Measurements from ENCODE around the gene LAMTOR2.

Gene LAMTOR2

DNA sequence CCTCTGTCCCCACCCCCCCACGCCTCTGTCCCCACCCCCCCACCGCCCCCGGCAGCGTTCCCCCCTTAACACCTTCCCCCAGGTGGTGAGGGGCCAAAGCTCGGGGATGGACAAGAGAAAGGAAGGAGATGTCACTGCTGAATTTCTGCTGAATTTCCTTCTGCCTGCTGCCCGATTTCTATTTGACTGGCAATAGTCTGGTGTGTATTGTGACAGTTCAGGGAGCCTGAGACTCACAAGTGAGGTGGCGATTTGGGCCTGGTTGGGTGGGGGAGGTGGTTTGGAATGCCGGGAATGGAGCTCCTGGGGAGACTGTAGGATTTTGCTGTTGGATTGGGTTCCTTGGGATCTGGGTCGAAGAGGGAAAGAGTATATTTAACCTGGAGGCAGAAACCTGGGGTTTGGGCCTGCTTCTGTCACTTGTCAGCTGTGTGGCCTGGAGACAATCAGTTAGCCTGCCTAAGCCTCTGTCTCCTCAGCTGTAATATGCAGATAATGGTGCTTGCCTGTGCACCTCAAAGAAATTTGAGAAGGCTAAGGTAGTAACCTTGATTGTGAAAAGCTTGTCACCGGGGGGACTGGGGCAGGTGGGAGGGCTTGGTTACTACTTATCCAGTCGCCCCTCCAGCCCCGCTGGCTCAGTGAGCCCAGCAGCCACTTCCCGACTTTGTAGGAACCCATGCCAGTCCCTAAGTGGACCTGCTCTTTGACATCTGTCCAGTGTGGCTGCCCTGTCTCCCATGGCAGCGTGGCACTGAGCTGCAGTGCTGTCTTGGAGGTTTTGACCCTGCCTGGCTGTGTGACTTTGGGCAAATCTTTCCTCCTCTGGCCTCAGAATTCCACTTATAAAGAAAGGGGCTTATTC lies 52.3 kb downstream of the LAMTOR2 start:
- Histone ChIP-seq H4K20me1 (ENCODE audit: control insufficient read depth, insufficient read depth, low read depth, low read length) (no peaks in the 10 kb centered on the region), H3K9me2 (replicated peaks; ENCODE audit: control insufficient read depth, low read length) (no peaks in the 10 kb centered on the region), H3K9me3 (ENCODE audit: control insufficient read depth, insufficient read depth, low read length) (no peaks in the 10 kb centered on the region), H3K27ac (ENCODE audit: low read depth, low read length) (peak overlapping the region; percentile 38), H3K79me2 (ENCODE audit: control insufficient read depth, low read length) (no peaks in the 10 kb centered on the region), H3K27me3 (ENCODE audit: control insufficient read depth, low read length) (peaks cover 6% of the 10 kb centered on the region), H3K36me3 (ENCODE audit: control insufficient read depth, low read length) (no peaks in the 10 kb centered on the region), H3K4me3 (ENCODE audit: low read length) (peak overlapping the region; percentile 68), H3F3A (ENCODE audit: control insufficient read depth, insufficient read depth) (peaks cover 5% of the 10 kb centered on the region), H3K4me1 (ENCODE audit: control insufficient read depth, low read length) (peaks cover 46% of the 10 kb centered on the region), H3K4me2 (ENCODE audit: low read length) (peak overlapping the region; percentile 77)
- TF ChIP-seq, protein P1, sequence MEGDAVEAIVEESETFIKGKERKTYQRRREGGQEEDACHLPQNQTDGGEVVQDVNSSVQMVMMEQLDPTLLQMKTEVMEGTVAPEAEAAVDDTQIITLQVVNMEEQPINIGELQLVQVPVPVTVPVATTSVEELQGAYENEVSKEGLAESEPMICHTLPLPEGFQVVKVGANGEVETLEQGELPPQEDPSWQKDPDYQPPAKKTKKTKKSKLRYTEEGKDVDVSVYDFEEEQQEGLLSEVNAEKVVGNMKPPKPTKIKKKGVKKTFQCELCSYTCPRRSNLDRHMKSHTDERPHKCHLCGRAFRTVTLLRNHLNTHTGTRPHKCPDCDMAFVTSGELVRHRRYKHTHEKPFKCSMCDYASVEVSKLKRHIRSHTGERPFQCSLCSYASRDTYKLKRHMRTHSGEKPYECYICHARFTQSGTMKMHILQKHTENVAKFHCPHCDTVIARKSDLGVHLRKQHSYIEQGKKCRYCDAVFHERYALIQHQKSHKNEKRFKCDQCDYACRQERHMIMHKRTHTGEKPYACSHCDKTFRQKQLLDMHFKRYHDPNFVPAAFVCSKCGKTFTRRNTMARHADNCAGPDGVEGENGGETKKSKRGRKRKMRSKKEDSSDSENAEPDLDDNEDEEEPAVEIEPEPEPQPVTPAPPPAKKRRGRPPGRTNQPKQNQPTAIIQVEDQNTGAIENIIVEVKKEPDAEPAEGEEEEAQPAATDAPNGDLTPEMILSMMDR (IDR thresholded peaks at IDR 0.05; ENCODE audit: low read depth, low read length, poor library complexity, severe bottlenecking) = no peak
- TF ChIP-seq EZH2phosphoT487 (IDR thresholded peaks at IDR 0.05; ENCODE audit: borderline replicate concordance, low read length) = no peak

DNA sequence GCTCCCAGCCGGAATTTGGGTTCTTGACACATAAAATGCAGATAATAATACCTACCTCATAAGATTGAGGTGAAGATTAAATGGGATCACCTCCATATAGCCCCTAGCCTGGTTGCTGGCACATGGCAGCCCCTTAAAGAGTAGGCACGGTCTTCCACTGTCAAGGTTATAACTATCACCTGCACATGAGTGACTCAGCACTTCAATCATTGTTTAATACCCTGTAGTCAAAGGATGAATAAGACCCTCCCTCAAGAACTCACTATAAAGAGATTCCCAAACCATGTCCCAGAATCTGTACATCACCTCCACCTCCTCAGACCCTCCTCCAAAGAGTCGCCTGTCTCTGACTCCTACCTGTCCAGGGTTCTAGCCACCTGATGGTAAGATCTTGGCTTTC lies 53.5 kb downstream of the LAMTOR2 start:
- no peak overlapping the region for H3K4me2 ChIP-seq (ENCODE audit: low read length)
- peaks cover 42% of the 10 kb centered on the region for H3K4me1 ChIP-seq (ENCODE audit: control insufficient read depth, low read length)
- H3K9me3 ChIP-seq (ENCODE audit: control insufficient read depth, insufficient read depth, low read length) = no peaks in the 10 kb centered on the region
- H4K20me1 ChIP-seq (ENCODE audit: control insufficient read depth, insufficient read depth, low read depth, low read length) = no peaks in the 10 kb centered on the region
- H3K27me3 ChIP-seq (ENCODE audit: control insufficient read depth, low read length) = peaks cover 16% of the 10 kb centered on the region
- no peaks in the 10 kb centered on the region for H3K79me2 ChIP-seq (ENCODE audit: control insufficient read depth, low read length)
- peaks cover 5% of the 10 kb centered on the region for H3F3A ChIP-seq (ENCODE audit: control insufficient read depth, insufficient read depth)
- no peak overlapping the region for H3K27ac ChIP-seq (ENCODE audit: low read depth, low read length)
- no peak overlapping the region for H3K4me3 ChIP-seq (ENCODE audit: low read length)
- H3K36me3 ChIP-seq (ENCODE audit: control insufficient read depth, low read length) = no peaks in the 10 kb centered on the region
- H3K9me2 ChIP-seq (replicated peaks; ENCODE audit: control insufficient read depth, low read length) = no peaks in the 10 kb centered on the region
- no peak for TF ChIP-seq EZH2phosphoT487 (IDR thresholded peaks at IDR 0.05; ENCODE audit: borderline replicate concordance, low read length)
- TF ChIP-seq, protein P1 (IDR thresholded peaks at IDR 0.05; ENCODE audit: low read depth, low read length, poor library complexity, severe bottlenecking) = no peak

Measured in DOHH2 (cell line).